Stromal cell of bone marrow (primary cell): ENCODE measurements around the gene PRDM2.

Experiments
- DNase-seq: peaks from one replicate; pipeline ENCODE4 v3.0.0-alpha.2; 2012; ENCODE audit warnings: low read depth

PRDM2 gene

DNA sequence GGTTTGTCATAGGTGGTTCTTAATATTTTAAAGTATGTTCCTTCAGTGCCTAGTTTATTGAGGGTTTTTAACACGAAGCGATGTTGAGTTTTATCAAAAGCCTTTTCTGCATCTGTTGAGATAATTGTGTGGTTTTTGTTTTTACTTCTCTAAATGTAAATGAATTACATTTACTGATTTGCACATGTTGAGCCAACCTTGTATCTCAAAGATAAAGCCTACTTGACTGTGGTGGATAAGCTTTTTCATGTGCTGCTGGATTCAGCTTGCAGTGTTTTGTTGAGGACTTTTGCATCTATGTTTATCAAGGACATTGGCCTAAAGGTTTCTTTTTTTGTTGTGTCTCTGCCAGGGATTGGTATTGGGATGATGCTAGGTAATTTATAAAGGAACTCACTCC, 142.5 kb downstream of the PRDM2 start:
- DNase-seq: no peak

DNA sequence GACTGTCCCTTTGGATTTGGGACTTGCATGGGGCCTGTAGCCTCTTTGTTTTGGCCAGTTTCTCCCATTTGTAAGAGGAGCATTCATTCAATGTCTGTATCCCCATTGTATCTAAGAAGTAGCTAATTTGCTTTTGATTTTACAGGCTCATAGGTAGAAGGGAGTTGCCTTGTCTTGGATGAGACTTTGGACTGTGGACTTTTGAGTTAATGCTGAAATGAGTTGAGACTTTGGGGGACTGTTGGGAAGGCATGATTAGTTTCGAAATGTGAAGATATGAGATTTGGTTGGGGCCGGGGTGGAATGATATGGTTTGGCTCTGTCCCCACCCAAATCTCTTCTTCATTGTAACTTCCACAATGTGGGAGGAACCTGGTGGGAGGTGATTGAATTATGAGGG, 151.7 kb downstream of the PRDM2 start:
- DNase-seq: no peak

DNA sequence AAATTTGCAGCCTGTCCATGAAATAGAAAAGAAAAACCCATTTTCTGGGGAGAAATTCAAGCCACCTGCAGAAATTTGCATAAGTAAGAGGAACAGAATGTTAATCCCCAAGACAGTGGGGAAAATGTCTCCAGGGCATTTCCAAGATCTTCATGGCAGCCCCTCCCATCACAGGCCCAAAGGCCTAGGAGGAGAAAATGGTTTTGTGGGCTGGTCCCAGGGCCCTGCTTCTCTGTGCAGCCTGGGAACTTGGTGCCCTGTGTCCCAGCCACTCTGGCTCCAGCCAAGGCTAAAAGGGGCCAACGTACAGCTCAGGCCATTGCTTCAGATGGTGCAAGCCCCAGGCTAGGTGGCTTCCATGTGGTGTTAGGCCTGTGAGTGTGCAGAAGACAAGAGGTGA, 155.6 kb downstream of the PRDM2 start:
- no peak for DNase-seq

GRCh38 chr1:13860031-13860430, 160.0 kb downstream of the PRDM2 start:
- DNase-seq: no peak

DNA sequence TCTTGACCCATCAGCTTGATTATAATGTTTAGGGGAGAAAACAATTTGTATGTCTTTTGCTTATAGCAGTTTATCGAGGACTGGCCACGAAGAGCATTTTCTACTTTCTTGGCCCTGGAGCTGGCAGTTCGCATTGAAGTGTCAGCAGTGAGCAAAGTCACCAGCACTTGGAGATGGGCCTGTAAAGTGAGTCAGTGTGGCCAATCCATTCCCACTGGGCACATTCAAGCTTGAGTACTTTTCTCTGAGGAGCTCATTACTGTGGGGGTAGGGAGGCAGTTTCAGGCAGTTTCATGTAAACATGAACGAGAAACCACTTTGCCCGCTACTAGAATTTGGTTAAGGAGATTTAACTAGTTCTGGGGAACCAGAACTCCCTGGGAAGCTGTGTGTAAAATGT, 164.8 kb downstream of the PRDM2 start:
- peak; percentile 40 for DNase-seq

GRCh38 chr1:13865851-13866250, 165.9 kb downstream of the PRDM2 start:
- no peak for DNase-seq

DNA sequence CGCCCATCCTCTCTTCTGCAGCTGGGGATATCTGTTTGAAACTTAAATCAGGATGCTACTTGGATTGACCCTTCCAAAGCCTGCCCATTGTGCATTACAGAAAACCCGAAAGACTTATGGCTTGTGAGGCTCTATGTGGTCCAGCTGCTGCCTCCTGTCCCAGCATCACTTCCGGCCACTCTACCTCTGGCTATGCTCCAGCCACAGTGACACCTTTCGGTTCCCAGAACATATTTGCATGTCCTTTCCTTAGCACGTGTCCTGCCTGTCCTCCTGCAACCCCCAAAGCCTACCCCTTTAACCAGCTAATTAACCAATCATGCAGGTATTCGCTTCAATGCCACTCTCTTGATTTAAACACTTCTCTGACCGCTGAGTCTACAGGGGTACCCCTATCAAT, 167.6 kb downstream of the PRDM2 start:
- no peak for DNase-seq

DNA sequence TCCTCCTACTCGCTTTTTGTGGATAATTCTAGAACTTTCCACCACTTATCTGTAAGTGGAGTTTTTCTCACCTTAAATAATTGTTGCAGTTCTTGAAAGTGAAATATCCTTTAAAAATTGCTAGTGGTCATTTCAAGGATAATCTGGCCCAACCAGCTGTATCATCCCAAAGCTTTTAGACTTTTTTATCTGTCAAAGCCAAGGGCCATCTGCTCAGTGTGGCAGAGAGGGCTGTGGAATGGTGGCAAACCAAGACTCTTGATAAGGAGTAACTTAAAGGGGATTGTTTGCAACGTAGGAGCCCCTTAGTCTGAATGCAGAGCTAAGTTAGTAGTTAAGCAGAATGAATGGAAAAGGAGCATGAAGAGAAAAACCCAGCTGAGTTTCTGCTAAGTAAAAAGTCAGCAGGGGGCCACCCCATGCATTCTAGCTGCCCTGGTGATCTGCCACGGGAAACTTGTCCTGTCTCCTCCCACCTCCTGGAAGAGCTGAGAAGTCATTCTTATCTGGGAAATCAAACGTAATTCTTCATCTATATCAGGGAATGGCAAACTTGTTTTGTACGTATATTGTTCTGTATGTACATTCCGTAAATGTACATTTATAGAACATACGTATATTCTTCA, 169.3 kb downstream of the PRDM2 start:
- DNase-seq: no peak

- DNase-seq: no peak
These were observed 171.4 kb downstream of the PRDM2 start for GRCh38 chr1:13871413-13871812.

GRCh38 chr1:13871886-13872285, 171.9 kb downstream of the PRDM2 start:
- no peak for DNase-seq

DNA sequence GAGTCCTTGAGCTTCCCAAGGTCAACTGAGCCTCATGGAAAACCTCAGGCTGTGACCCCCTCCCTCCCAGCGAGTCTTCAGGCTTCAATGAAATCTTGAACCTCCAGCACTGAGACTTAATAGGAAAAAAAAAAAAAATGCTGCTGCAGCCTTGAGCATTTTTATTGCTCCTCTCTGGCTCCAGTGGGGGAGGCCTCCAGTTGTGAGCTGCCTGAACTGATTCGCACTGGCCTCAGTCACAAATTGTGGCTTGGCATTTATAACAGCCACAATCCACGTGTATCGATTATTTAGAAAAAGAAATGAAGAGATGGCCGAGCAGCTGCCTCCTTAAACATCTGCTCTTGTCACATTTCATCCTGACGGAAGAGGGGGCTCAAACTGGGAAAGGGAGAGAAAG, 173.0 kb downstream of the PRDM2 start:
- no peak for DNase-seq
